Hepatocyte (in vitro differentiated cells): Measurements from ENCODE around the gene HMGCL. TPM values are rescaled to one million over a fixed set of nuclear protein-coding genes. Genes with fewer than 3 reads are reported as not detected.

ENCODE experiments used
- polyA plus RNA-seq: library from polyadenylated mRNA; unstranded; fragments of >200 nt; fragmentation: Nextera tagmentation; extraction: Ambion mirVana; gene quantifications from 2 replicates; pipeline ENCODE4 v1.2.1, GENCODE V29; 2016
- total RNA-seq: library from RNA; depleted of rRNA; stranded (reverse); fragments of >200 nt; gene quantifications from 2 replicates; pipeline ENCODE4 v1.2.3, GENCODE V29; 2014

Gene HMGCL
- total and polyA plus RNA-seq, 2 experiments from 2014 or later: 78.5 to 90.7 TPM

Other genes with a start within 250 kb of the HMGCL start
- gene RPL11, start 133.6 kb downstream of the HMGCL start, total RNA-seq: 828 and 862 TPM in 2 replicates
- gene RPL11, start 133.6 kb downstream of the HMGCL start, polyA plus RNA-seq: 526 and 593 TPM in 2 replicates
- 25.6 and 28.3 TPM in 2 replicates for gene ELOA, start 82.0 kb downstream of the HMGCL start, total RNA-seq
- 26.0 and 27.0 TPM in 2 replicates for gene ELOA, start 82.0 kb downstream of the HMGCL start, polyA plus RNA-seq
- 45.1 and 49.4 TPM in 2 replicates for gene PITHD1, start 47.0 kb downstream of the HMGCL start, total RNA-seq
- gene PITHD1, start 47.0 kb downstream of the HMGCL start, polyA plus RNA-seq: 28.4 and 29.3 TPM in 2 replicates
- gene LYPLA2, start 34.3 kb downstream of the HMGCL start, total RNA-seq: 73.2 and 108 TPM in 2 replicates
- 162 and 163 TPM in 2 replicates for gene LYPLA2, start 34.3 kb downstream of the HMGCL start, polyA plus RNA-seq
- 73.6 and 89.9 TPM in 2 replicates for gene GALE, start 24.7 kb downstream of the HMGCL start, total RNA-seq
- 114 and 117 TPM in 2 replicates for gene GALE, start 24.7 kb downstream of the HMGCL start, polyA plus RNA-seq
- 59.0 and 69.4 TPM in 2 replicates for gene FUCA1, start 42.9 kb upstream of the HMGCL start, total RNA-seq
- 55.3 and 74.2 TPM in 2 replicates for gene FUCA1, start 42.9 kb upstream of the HMGCL start, polyA plus RNA-seq
- gene CNR2, start 87.9 kb upstream of the HMGCL start, total RNA-seq: not detected in 2 replicates
- gene CNR2, start 87.9 kb upstream of the HMGCL start, polyA plus RNA-seq: not detected in 2 replicates
- gene PNRC2, start 134.4 kb upstream of the HMGCL start, total RNA-seq: 107 and 122 TPM in 2 replicates
- 65.8 and 75.4 TPM in 2 replicates for gene PNRC2, start 134.4 kb upstream of the HMGCL start, polyA plus RNA-seq
- gene SRSF10, start 154.9 kb upstream of the HMGCL start, total RNA-seq: 125 and 127 TPM in 2 replicates
- gene SRSF10, start 154.9 kb upstream of the HMGCL start, polyA plus RNA-seq: 113 and 131 TPM in 2 replicates